HG03521 (cell line): ENCODE results near the gene ZFX.
"Not testable (repeated sequence)": the region's sequence is repeated elsewhere in the genome, so short reads cannot be mapped to it uniquely, and the experiment has no call there.

Experiments
- ATAC-seq: cut with Tn5 transposase; IDR thresholded peaks from one replicate; pipeline ENCODE4 v1.9.1; 2021; ENCODE audit warnings: mild to moderate bottlenecking, moderate library complexity; ENCODE audit not compliant: unreplicated experiment

ZFX gene

GRCh38 chrX:24151513-24151912, 2.0 kb downstream of the ZFX start:
- no peak for ATAC-seq

- no peak for ATAC-seq
These were observed 3.8 kb downstream of the ZFX start for GRCh38 chrX:24153178-24153795.

- ATAC-seq, result no peak
These were observed 4.3 kb downstream of the ZFX start for GRCh38 chrX:24153796-24154189.

GRCh38 chrX:24154490-24155034, 5.0 kb downstream of the ZFX start:
- no peak for ATAC-seq

- ATAC-seq, result not testable (repeated sequence)
These were observed 6.2 kb downstream of the ZFX start for GRCh38 chrX:24155747-24156146.

GRCh38 chrX:24156177-24156576, 6.6 kb downstream of the ZFX start:
- ATAC-seq, result no peak

- ATAC-seq, result no peak
These were observed 9.4 kb downstream of the ZFX start for GRCh38 chrX:24158881-24159280.

- ATAC-seq, result no peak
These were observed 16.5 kb downstream of the ZFX start for GRCh38 chrX:24166078-24166477.

- no peak for ATAC-seq
These were observed 18.4 kb downstream of the ZFX start for GRCh38 chrX:24167719-24168472.

GRCh38 chrX:24168807-24169206, 19.3 kb downstream of the ZFX start:
- ATAC-seq, result no peak

GRCh38 chrX:24169211-24169610, 19.7 kb downstream of the ZFX start:
- ATAC-seq, result no peak

GRCh38 chrX:24173115-24173847, 23.8 kb downstream of the ZFX start:
- no peak for ATAC-seq

GRCh38 chrX:24175276-24175675, 25.7 kb downstream of the ZFX start:
- no peak for ATAC-seq

GRCh38 chrX:24178441-24178840, 28.9 kb downstream of the ZFX start:
- no peak for ATAC-seq

GRCh38 chrX:24184018-24184417, 34.5 kb downstream of the ZFX start:
- ATAC-seq, result no peak

- no peak for ATAC-seq
These were observed 37.0 kb downstream of the ZFX start for GRCh38 chrX:24186483-24186882.

- ATAC-seq, result no peak
These were observed 37.5 kb downstream of the ZFX start for GRCh38 chrX:24186986-24187385.

GRCh38 chrX:24189490-24189889, 40.0 kb downstream of the ZFX start:
- no peak for ATAC-seq

GRCh38 chrX:24190500-24191156, 41.1 kb downstream of the ZFX start:
- no peak for ATAC-seq

GRCh38 chrX:24196509-24196908, 47.0 kb downstream of the ZFX start:
- ATAC-seq, result no peak

- ATAC-seq, result no peak
These were observed 48.6 kb downstream of the ZFX start for GRCh38 chrX:24198101-24198500.
